NOMO-1 treated with dmso at 0.1 percent for 144 hours (cell line): ENCODE measurements around the gene ASCC3.
A peak's percentile ranks its signal among the peaks of the same experiment; 100 is the strongest.

ENCODE experiments used
- DNase-seq: peaks from one replicate; lab custom pipeline; 2025; ENCODE audit not compliant: unreplicated experiment; lab: John Stamatoyannopoulos, UW

The ASCC3 gene

DNA sequence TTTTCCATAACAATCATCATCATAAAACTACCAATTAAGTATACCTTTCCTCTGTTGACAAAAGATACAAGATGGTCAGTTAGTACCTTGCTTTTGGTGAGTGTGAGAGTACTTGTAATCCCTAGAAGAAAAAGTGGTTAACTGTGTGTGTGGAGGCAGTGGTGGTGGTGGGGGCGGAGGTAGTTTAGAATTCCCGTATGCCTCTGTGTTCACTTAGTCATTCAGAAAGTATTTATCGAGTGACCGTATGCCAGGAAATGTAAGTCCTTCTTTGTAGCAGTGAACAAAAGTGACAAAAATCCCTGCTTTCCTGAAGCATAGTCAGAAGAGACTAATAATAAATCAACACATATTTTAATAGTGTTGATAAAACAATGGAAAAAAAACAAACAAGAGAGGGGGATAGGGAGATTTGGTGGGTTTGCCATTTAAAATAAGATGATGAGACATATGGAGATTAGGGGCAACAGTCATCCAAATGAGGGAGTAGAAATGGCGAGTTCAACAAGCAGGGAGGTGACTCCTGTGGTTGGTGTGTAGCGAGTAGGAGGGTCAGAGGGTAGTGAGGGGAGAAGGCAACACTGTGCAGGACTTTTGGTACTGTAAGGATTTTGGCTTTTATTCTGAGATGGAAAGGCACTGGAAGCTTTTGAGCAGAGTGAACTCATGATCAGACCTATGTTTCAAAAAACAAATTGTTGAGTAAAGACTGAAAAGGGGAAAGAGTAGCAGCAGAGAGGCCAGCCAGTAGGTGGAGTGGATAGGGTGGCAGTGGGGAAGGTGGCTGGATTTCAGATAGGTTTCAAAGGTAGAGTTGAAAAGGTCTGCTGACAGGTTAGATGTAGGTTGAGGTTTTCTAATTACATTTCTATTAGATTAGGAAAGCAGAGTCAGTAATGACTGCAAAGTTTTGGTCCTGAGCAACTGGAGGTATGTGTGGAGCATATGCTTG is 376.1 kb downstream of the ASCC3 start:
- DNase-seq: no peak

- DNase-seq: no peak
Observed at GRCh38 chr6:100503043-100503705, 378.0 kb downstream of the ASCC3 start.

DNA sequence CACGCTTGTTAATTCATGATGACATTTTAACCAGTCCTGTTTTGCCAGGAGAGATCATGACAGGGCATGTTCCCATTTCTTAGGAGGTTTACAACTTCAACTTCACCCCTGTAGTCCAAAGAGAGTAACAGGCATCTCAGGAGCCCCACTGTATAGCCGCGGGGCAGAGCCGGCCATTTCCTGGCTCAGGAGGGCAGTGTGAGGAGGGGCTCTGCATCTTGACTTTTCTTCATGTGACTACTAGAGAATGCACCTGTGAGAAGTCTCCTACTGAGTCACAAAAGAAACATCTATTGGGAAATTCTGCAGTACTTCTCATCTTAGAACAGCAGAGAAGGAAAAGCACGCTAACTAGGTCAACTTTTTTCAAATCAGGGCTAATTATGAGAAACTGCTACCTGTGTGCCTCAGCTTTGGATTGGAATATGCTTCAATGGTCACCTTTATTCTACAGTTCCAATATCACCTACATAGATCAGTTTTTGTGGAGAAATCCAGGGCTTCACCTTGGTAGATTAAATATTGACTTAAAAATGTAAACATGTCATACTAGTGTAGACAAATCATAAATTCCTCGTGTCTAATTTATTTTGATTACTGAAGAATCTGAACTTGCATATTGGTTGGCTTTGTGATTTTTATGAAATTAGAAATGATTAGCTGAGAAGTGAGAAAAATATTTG is 387.8 kb downstream of the ASCC3 start:
- DNase-seq: no peak

- DNase-seq: no peak
Observed at GRCh38 chr6:100491952-100492670, 389.0 kb downstream of the ASCC3 start.

DNA sequence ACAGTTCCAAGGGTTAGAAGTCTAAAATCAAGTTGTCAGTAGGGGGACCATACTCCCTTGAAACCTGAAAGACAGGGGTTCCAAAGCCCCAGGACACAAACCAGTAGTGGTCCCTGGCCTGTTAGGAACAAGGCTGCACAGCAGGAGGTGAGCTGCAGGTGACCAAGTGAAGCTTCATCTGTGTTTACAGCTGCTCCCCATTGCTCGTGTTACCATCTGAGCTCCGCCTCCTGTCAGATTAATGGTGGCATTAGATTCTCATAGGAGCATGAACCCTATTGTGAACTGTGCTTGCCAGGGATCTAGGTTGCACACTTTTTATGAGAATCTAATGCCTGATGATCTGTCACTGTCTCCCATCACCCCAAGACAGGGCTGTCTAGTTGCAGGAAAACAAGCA is 391.1 kb downstream of the ASCC3 start:
- DNase-seq: no peak

DNA sequence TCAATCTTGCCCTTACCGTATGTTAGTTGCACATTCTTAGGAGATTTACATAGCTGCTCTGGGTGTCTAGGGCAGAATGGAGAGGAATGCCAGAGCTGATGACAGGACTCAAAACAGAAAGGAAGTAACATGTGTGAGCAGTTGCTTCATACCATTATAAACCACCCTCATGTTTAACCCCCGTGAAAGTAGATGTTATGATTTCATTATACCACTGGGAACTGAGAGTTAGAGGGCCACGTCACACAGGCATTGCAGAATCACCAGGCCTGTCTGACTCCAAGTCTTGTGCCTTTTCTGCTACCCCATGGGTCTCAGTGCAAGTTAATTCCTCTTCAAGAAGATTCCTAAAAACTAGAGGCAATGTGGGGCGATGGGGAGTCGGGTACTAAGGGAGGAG is 392.9 kb downstream of the ASCC3 start:
- DNase-seq: peak; percentile 34

GRCh38 chr6:100487638-100488037 is 393.5 kb downstream of the ASCC3 start:
- DNase-seq: no peak

- DNase-seq: no peak
Observed at GRCh38 chr6:100485268-100485667, 395.9 kb downstream of the ASCC3 start.

- no peak for DNase-seq
Observed at GRCh38 chr6:100484474-100484873, 396.7 kb downstream of the ASCC3 start.

DNA sequence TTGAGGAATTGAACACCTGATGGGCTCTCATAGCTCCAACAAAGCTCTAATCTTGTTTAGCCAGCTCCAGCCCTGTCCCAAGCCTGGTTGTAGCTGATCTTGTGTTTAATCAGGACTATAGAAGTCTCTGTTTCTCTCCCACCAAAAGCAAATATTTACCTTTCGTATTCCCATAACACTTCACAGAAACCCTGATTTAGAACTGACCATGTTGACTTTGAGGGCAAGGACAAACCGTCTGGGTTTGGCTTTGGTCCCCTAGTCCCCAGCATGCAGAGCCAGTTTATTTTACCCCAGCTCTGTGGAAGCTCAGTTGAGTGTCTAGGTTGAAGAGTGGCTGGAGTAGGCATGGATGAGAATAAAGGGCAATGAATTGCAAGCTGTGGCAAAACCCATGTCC is 398.4 kb downstream of the ASCC3 start:
- DNase-seq: no peak

GRCh38 chr6:100479179-100480035 is 401.7 kb downstream of the ASCC3 start:
- peak; percentile 31 for DNase-seq

DNA sequence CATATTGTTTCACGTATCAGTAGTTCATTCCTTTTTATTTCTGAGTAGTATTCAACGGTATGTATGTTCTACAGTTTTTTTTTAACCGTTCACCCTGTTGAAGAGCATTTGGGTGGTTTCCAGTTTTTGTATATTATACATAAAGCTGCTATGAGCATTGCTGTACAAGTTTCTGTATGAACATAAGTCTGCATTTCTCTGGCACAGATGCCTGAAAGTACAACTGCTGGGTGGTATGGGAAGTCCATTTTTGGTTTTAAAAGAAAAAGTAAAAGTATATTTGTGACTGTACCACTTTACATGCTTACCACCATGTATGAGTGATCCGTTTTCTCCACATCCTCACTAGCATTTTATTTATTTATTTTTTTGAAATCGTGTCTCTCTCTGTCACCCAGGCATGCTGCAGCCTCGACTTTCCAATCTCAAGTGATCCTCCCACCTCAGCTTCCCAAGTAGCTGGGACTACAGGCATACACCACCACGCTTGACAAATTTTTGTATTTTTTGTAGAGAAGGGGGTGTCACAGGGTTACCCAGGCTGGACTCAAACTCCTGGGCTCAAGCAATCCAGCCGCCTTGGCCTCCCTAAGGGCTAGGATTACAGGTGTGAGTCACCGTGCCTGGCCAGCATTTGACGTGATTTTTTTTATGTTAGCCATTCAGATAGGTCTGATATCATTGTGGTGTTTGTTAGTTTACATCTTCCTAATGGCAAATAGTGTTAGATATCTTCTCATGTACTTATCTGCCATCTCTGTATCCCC is 405.4 kb downstream of the ASCC3 start:
- no peak for DNase-seq

GRCh38 chr6:100473182-100473581 is 407.9 kb downstream of the ASCC3 start:
- DNase-seq: no peak

- DNase-seq: no peak
Observed at GRCh38 chr6:100472674-100473073, 408.5 kb downstream of the ASCC3 start.

GRCh38 chr6:100470422-100471120 is 410.6 kb downstream of the ASCC3 start:
- DNase-seq: no peak

- DNase-seq: no peak
Observed at GRCh38 chr6:100469101-100469859, 411.8 kb downstream of the ASCC3 start.

- no peak for DNase-seq
Observed at GRCh38 chr6:100468016-100468622, 413.0 kb downstream of the ASCC3 start.
